HPDE6-E6E7 (cell line): ENCODE results near the gene PYGM.
A peak's percentile ranks its signal among the peaks of the same experiment; 100 is the strongest.

Experiments used
- DNase-seq: peaks from one replicate; pipeline ENCODE4 v3.0.0; 2011; ENCODE audit warnings: missing footprints; ENCODE audit errors: extremely low spot score

Gene PYGM

GRCh38 chr11:64791781-64792291 lies 32.1 kb upstream of the PYGM start:
- no peak for DNase-seq

GRCh38 chr11:64790205-64791095 lies 30.7 kb upstream of the PYGM start:
- DNase-seq: no peak

- no peak for DNase-seq
Measured at GRCh38 chr11:64789331-64790204, 29.8 kb upstream of the PYGM start.

- no peak for DNase-seq
Measured at GRCh38 chr11:64788321-64789215, 28.8 kb upstream of the PYGM start.

- DNase-seq: peak; percentile 64
Measured at GRCh38 chr11:64787526-64788320, 27.9 kb upstream of the PYGM start.

- DNase-seq: no peak
Measured at GRCh38 chr11:64786308-64786707, 26.5 kb upstream of the PYGM start.

- no peak for DNase-seq
Measured at GRCh38 chr11:64784813-64785581, 25.2 kb upstream of the PYGM start.

- DNase-seq: peak; percentile 99
Measured at GRCh38 chr11:64778473-64779298, 18.9 kb upstream of the PYGM start, which contains the start of gene SF1. Gene SF1 (minus strand): TSS chr11:64778542. CDS start chr11:64778392, 150 bp downstream.

- peak; percentile 44 for DNase-seq
Measured at GRCh38 chr11:64778223-64778472, 18.4 kb upstream of the PYGM start.

- peak; percentile 90 for DNase-seq
Measured at GRCh38 chr11:64777449-64778222, 17.9 kb upstream of the PYGM start.

- DNase-seq: no peak
Measured at GRCh38 chr11:64776875-64777274, 17.1 kb upstream of the PYGM start.

GRCh38 chr11:64776425-64776824 lies 16.7 kb upstream of the PYGM start:
- DNase-seq: no peak

- no peak for DNase-seq
Measured at GRCh38 chr11:64774144-64774543, 14.4 kb upstream of the PYGM start.

- DNase-seq: no peak
Measured at GRCh38 chr11:64772303-64773018, 12.7 kb upstream of the PYGM start.

- no peak for DNase-seq
Measured at GRCh38 chr11:64771861-64772260, 12.1 kb upstream of the PYGM start.

GRCh38 chr11:64770120-64770519 lies 10.3 kb upstream of the PYGM start:
- no peak for DNase-seq

GRCh38 chr11:64769283-64769682 lies 9.5 kb upstream of the PYGM start:
- DNase-seq: no peak

GRCh38 chr11:64768300-64768694 lies 8.5 kb upstream of the PYGM start:
- no peak for DNase-seq
